Testis (tissue), 2 donors: ENCODE measurements around the gene LRRD1.
A peak's percentile ranks its signal among the peaks of the same experiment; 100 is the strongest.

Experiments used
- CTCF ChIP-seq, 3 experiments: fragments of 450-650 bp in 2 of 3; fragments of 200-600 bp in 1 of 3; sonication (generic) in 1 of 3; IDR thresholded peaks; one replicate each; pipeline ENCODE4 v1.5.1; 2016 to 2019; ENCODE audit warnings: antibody characterized with exemption in 3 of 3, mild to moderate bottlenecking in 2 of 3, moderate library complexity in 1 of 3
- POLR2A ChIP-seq: fragments of 450-650 bp; IDR thresholded peaks from one replicate; pipeline ENCODE4 v1.6.1; 2017; ENCODE audit warnings: antibody characterized with exemption, mild to moderate bottlenecking, moderate library complexity

- TF ChIP-seq POLR2A (no peak), CTCF (IDR thresholded peaks at IDR 0.05) (peak; percentile 93 to 97 (median 95))
Observed at GRCh38 chr7:92178928-92179924, at the start of gene LRRD1.
